SK-N-SH (cell line): ENCODE results near the gene LZTFL1. TPM values are rescaled to one million over a fixed set of nuclear protein-coding genes. Genes with fewer than 3 reads are reported as not detected.

Experiments
- CTCF ChIA-PET: fragments of 300-600, 350-600 bp; formaldehyde crosslinking; extraction: SDS; loops from one replicate; lab custom pipeline; 2021; lab: Yijun Ruan, JAX
- POLR2A ChIA-PET: fragments of 350-600 bp; sonication (Branson Sonifier 250); formaldehyde crosslinking; extraction: SDS; loops from one replicate; lab custom pipeline; 2020; ENCODE audit warnings: antibody characterized with exemption, inconsistent platforms; lab: Yijun Ruan, JAX
- DNase-seq: peaks from one replicate; pipeline ENCODE4 v3.0.0; 2012
- H2AFZ ChIP-seq: fragments of 200-600 bp; sonication (generic); 2 replicates; pipeline ENCODE4 v1.8.1; 2016; ENCODE audit warnings: antibody characterized with exemption, mild to moderate bottlenecking, low read depth
- H3F3A ChIP-seq: fragments of 200-600 bp; sonication (generic); replicated peaks from 2 replicates; pipeline ENCODE3; 2016; ENCODE audit warnings: antibody characterized with exemption, mild to moderate bottlenecking; ENCODE audit not compliant: insufficient read depth
- H3K27ac ChIP-seq, 2 experiments: fragments of 200-500 bp in 1 of 2; fragments of 200-600 bp in 1 of 2; sonication (Bioruptor generic) in 1 of 2; sonication (generic), shearing (Covaris generic) in 1 of 2; 2 replicates each; pipeline versions ENCODE4 v1.5.1 to v1.6.1; 2014 to 2016; ENCODE audit warnings: low read depth in 2 of 2, inconsistent platforms in 1 of 2, low read length in 1 of 2, mild to moderate bottlenecking in 1 of 2, mixed read lengths in 1 of 2
- H3K27me3 ChIP-seq: fragments of 200-600 bp; sonication (generic), shearing (Covaris generic); 2 replicates; pipeline ENCODE4 v1.6.1; 2016; ENCODE audit warnings: mixed run types; ENCODE audit not compliant: insufficient read depth
- H3K36me3 ChIP-seq, 2 experiments: fragments of 200-500 bp in 1 of 2; fragments of 200-600 bp in 1 of 2; sonication (Bioruptor generic) in 1 of 2; sonication (generic) in 1 of 2; replicated peaks in 1 of 2; 2 replicates each; pipeline versions ENCODE3 to v1.5.1; 2014 to 2016; ENCODE audit warnings: low read length in 1 of 2, mild to moderate bottlenecking in 1 of 2; ENCODE audit not compliant: insufficient read depth in 2 of 2, control insufficient read depth in 1 of 2
- H3K4me1 ChIP-seq, 2 experiments: fragments of 200-500 bp in 1 of 2; fragments of 200-600 bp in 1 of 2; sonication (Bioruptor generic) in 1 of 2; sonication (generic), shearing (Covaris generic) in 1 of 2; 2 replicates each; pipeline versions ENCODE4 v1.5.1 to v1.6.1; 2014 to 2016; ENCODE audit warnings: low read depth in 1 of 2, low read length in 1 of 2, mixed run types in 1 of 2; ENCODE audit not compliant: insufficient read depth in 2 of 2, control insufficient read depth in 1 of 2
- H3K4me2 ChIP-seq: fragments of 200-600 bp; sonication (generic), shearing (Covaris generic); 2 replicates; pipeline ENCODE4 v1.6.1; 2017; ENCODE audit warnings: mixed run types
- H3K4me3 ChIP-seq, 2 experiments: fragments of 200-500 bp in 1 of 2; fragments of 200-600 bp in 1 of 2; sonication (Bioruptor generic) in 1 of 2; sonication (generic), shearing (Covaris generic) in 1 of 2; 2 replicates each; pipeline versions ENCODE4 v1.5.1 to v1.8.1; 2014 to 2016; ENCODE audit warnings: low read depth in 2 of 2, inconsistent platforms in 1 of 2, low read length in 1 of 2, mild to moderate bottlenecking in 1 of 2, mixed read lengths in 1 of 2, moderate library complexity in 1 of 2
- H3K79me2 ChIP-seq: fragments of 200-600 bp; sonication (generic); 2 replicates; pipeline ENCODE4 v1.8.1; 2017; ENCODE audit warnings: mild to moderate bottlenecking; ENCODE audit not compliant: insufficient read depth
- H3K9ac ChIP-seq: fragments of 200-600 bp; sonication (generic); 2 replicates; pipeline ENCODE4 v1.6.1; 2017; ENCODE audit warnings: mixed run types
- H3K9me2 ChIP-seq: fragments of 200-600 bp; sonication (generic); 2 replicates; pipeline ENCODE4 v1.6.1; 2017; ENCODE audit warnings: mixed run types
- H3K9me3 ChIP-seq: fragments of 200-600 bp; sonication (generic); 2 replicates; pipeline ENCODE4 v1.6.1; 2017; ENCODE audit warnings: mixed run types, mild to moderate bottlenecking, moderate library complexity
- H4K20me1 ChIP-seq: fragments of 200-600 bp; sonication (generic); 2 replicates; pipeline ENCODE4 v1.6.1; 2017; ENCODE audit warnings: mild to moderate bottlenecking, mixed run types; ENCODE audit not compliant: insufficient read depth
- CHD2 ChIP-seq: fragments of 150-350 bp; IDR thresholded peaks from 2 replicates; pipeline ENCODE4 v1.6.1; 2018; ENCODE audit warnings: low read length; ENCODE audit not compliant: partially characterized antibody
- CTCF ChIP-seq: fragments of 200-600 bp; sonication (generic); IDR thresholded peaks from 2 replicates; pipeline ENCODE4 v1.6.1; 2017; ENCODE audit warnings: antibody characterized with exemption, mild to moderate bottlenecking, moderate library complexity
- EP300 ChIP-seq, 2 experiments: IDR thresholded peaks; 2 replicates each; pipeline versions ENCODE4 v1.4.0 to v1.6.1; 2012; ENCODE audit warnings: borderline replicate concordance in 1 of 2, low read depth in 1 of 2, low read length in 1 of 2
- EZH2phosphoT487 ChIP-seq: fragments of 200-600 bp; sonication (generic); IDR thresholded peaks from 2 replicates; pipeline ENCODE4 v1.6.1; 2017; ENCODE audit warnings: low read depth, mixed run types, mild to moderate bottlenecking, antibody characterized with exemption, moderate library complexity, borderline replicate concordance
- FOXM1 ChIP-seq: IDR thresholded peaks from 2 replicates; pipeline ENCODE4 v1.4.0; 2012; ENCODE audit warnings: low read depth, mild to moderate bottlenecking
- GABPA ChIP-seq: IDR thresholded peaks from 2 replicates; pipeline ENCODE4 v1.4.0; 2012; ENCODE audit warnings: low read depth, mild to moderate bottlenecking
- IRF3 ChIP-seq: fragments of 150-350 bp; IDR thresholded peaks from 2 replicates; pipeline ENCODE4 v1.6.1; 2016; ENCODE audit warnings: mild to moderate bottlenecking, low read depth, low read length
- JUND ChIP-seq: IDR thresholded peaks from 2 replicates; pipeline ENCODE4 v1.4.0; 2012
- NRF1 ChIP-seq: IDR thresholded peaks from 2 replicates; pipeline ENCODE4 v1.6.1; 2012; ENCODE audit warnings: low read depth, mild to moderate bottlenecking, low read length
- RCOR1 ChIP-seq: fragments of 150-350 bp; IDR thresholded peaks from 2 replicates; pipeline ENCODE4 v1.6.1; 2017; ENCODE audit warnings: antibody characterized with exemption, low read length
- SIN3A ChIP-seq: IDR thresholded peaks from 2 replicates; pipeline ENCODE4 v1.6.1; 2012; ENCODE audit warnings: low read depth, mild to moderate bottlenecking, low read length, moderate library complexity, borderline replicate concordance
- USF2 ChIP-seq: fragments of 150-350 bp; IDR thresholded peaks from 2 replicates; pipeline ENCODE4 v1.6.1; 2017; ENCODE audit warnings: antibody characterized with exemption, low read length, low read depth, borderline replicate concordance
- WGBS: methylation state at CpG from one replicate; pipeline ENCODE4 v1.1.6; 2017; ENCODE audit warnings: low lambda C conversion rate; 5-methylcytosine and 5-hydroxymethylcytosine counted together
- polyA plus RNA-seq, 3 experiments: library from polyadenylated mRNA; depleted of rRNA; stranded (reverse); fragments of >200 nt; gene quantifications; 2 replicates each; pipeline ENCODE4 v1.2.3, GENCODE V29; 2012

Gene LZTFL1
- polyA plus RNA-seq, 1 of the 3 experiments (the other 2 are of a cell fraction) = 11.9 TPM

- ChIA-PET POLR2A (no interaction called here), CTCF (no interaction called here)
- Histone ChIP-seq H3K36me3 (no peaks in the 10 kb centered on the region), H3K9me2 (no peaks in the 10 kb centered on the region), H3K4me3 (no peak overlapping the region), H3K9me3 (no peaks in the 10 kb centered on the region), H3K9ac (no peak overlapping the region), H3F3A (no peaks in the 10 kb centered on the region), H3K4me1 (no peaks in the 10 kb centered on the region), H2AFZ (no peak overlapping the region), H3K27me3 (peaks cover 23% of the 10 kb centered on the region; the same call in 1 of the 2 replicates), H4K20me1 (no peaks in the 10 kb centered on the region), H3K79me2 (no peaks in the 10 kb centered on the region), H3K4me2 (no peak overlapping the region)
- no peak for DNase-seq
- WGBS = 71% methylated on average over 1 of the region's 1 CpG
- no peak for TF ChIP-seq EP300 (IDR thresholded peaks at IDR 0.05; ENCODE audit: borderline replicate concordance in 1 of 2, low read depth in 1 of 2, low read length in 1 of 2)
- no peak for TF ChIP-seq EZH2phosphoT487
- TF ChIP-seq NRF1 = no peak
- TF ChIP-seq IRF3 = no peak
- TF ChIP-seq CHD2 = no peak
- no peak for TF ChIP-seq RCOR1
- TF ChIP-seq CTCF = no peak
- TF ChIP-seq JUND = no peak
- TF ChIP-seq, all 33 proteins: peak for 0
- H3K27ac ChIP-seq = no peak overlapping the region
Measured at GRCh38 chr3:45848392-45848791, 6.5 kb upstream of the LZTFL1 start.

GRCh38 chr3:45844616-45845015, 2.7 kb upstream of the LZTFL1 start:
- no peak for DNase-seq
- Histone ChIP-seq H3K9me3 (no peaks in the 10 kb centered on the region), H3K4me2 (no peak overlapping the region), H3K4me1 (peaks cover 0 to 10% of the 10 kb centered on the region in 2 experiments; a peak in 2 of 4 replicates), H3K27ac (no peak overlapping the region), H4K20me1 (no peaks in the 10 kb centered on the region), H3K9me2 (no peaks in the 10 kb centered on the region), H3K27me3 (peaks cover 8% of the 10 kb centered on the region; the same call in 1 of the 2 replicates), H2AFZ (no peak overlapping the region), H3K9ac (no peak overlapping the region)
- WGBS = 22% methylated on average over 1 of the region's 1 CpG
- POLR2A ChIA-PET = no interaction called here
- TF ChIP-seq FOXM1 = no peak
- TF ChIP-seq IRF3 = no peak
- TF ChIP-seq GABPA = no peak
- TF ChIP-seq JUND = no peak
- TF ChIP-seq USF2 = no peak
- no peak for TF ChIP-seq SIN3A
- TF ChIP-seq, all 33 proteins: peak for 0
- CTCF ChIA-PET = interaction anchor here (1.1 kb wide), 1 partner anchor 85 kb away, joined by 4 read pairs; no protein-coding TSS in a partner anchor
- Histone ChIP-seq H3K4me3 (no peak overlapping the region), H3K79me2 (no peaks in the 10 kb centered on the region), H3K36me3 (no peaks in the 10 kb centered on the region), H3F3A (no peaks in the 10 kb centered on the region)
